ENCODE results near the gene NUMB. TPM values are rescaled to one million over a fixed set of nuclear protein-coding genes. Genes with fewer than 3 reads are reported as not detected.

Gene NUMB
- total and polyA plus RNA-seq, 2 of the 13 experiments (the other 11 are each of a cell fraction or from before 2014, with no cell fraction given): 20.3 to 71.1 TPM

- ChIA-PET CTCF (ENCODE audit: low intra/inter-chr PET ratio, low total read pairs) (no interaction called here), POLR2A (interaction anchor here (1.2 kb wide), 1 partner anchor 9 kb away, joined by 3 read pairs; no protein-coding TSS in a partner anchor)
- H3K79me2 ChIP-seq (ENCODE audit: insufficient read depth, low read length): no peaks in the 10 kb centered on the region
- TF ChIP-seq ZNF558 (CRISPR knock-in tag; IDR thresholded peaks at IDR 0.05; ENCODE audit: borderline replicate concordance): no peak
- TF ChIP-seq SRF (IDR thresholded peaks at IDR 0.05; ENCODE audit: low read depth, low read length): no peak
- 0 out of 2 replicates have a peak, but pooled peaks have one; percentile 36 for TF ChIP-seq KDM5B (CRISPR knock-in tag; IDR thresholded peaks at IDR 0.05; ENCODE audit: borderline replicate concordance)
- no peak overlapping the region for H2AFZ ChIP-seq (ENCODE audit: low read length)
- 36% methylated on average over 12 of the region's 19 CpGs for whole genome bisulfite sequencing (ENCODE audit: low lambda C conversion rate)
- H3K4me3 ChIP-seq (replicated peaks in 1 of 3; ENCODE audit: insufficient read depth in 1 of 3, low read depth in 2 of 3, low read length in 3 of 3): no peak overlapping the region
- H3K4me1 ChIP-seq (ENCODE audit: insufficient read depth, low read length): peaks cover 11% of the 10 kb centered on the region
- H3K27me3 ChIP-seq (ENCODE audit: control insufficient read depth in 1 of 2, insufficient read depth in 2 of 2, low read length in 2 of 2): peaks cover 11 to 58% of the 10 kb centered on the region in 2 experiments
- no peaks in the 10 kb centered on the region for H3K36me3 ChIP-seq (replicated peaks in 1 of 2; ENCODE audit: control insufficient read depth in 1 of 2, insufficient read depth in 2 of 2, low read length in 2 of 2)
- ATAC-seq (peak; percentile 33), FAIRE-seq (no peak), DNase-seq (ENCODE audit: low spot score) (no peak)
- no peaks in the 10 kb centered on the region for H4K20me1 ChIP-seq (ENCODE audit: insufficient read depth, low read length)
- H3K27ac ChIP-seq (ENCODE audit: extremely low read length, insufficient read depth, low read length): no peak overlapping the region
- BruUV-seq (replicated peaks): no TSS peak
- intact Hi-C loops (cut with micrococcal nuclease; ENCODE audit: unreplicated experiment) (no loop called here), in situ Hi-C loops (cut with HindIII; ENCODE audit: extremely low pct_ligation_motif_present, low pct_unique_long_range_greater_than_20kb) (no loop called here)
- no peak overlapping the region for H3K4me2 ChIP-seq (ENCODE audit: low read depth, low read length)
- no peak overlapping the region for H3K9ac ChIP-seq (ENCODE audit: insufficient read depth, low read depth, low read length)
- H3K9me3 ChIP-seq (ENCODE audit: low read length): no peaks in the 10 kb centered on the region
Observed at GRCh38 chr14:73241481-73242165, 216.7 kb downstream of the NUMB start.

DNA sequence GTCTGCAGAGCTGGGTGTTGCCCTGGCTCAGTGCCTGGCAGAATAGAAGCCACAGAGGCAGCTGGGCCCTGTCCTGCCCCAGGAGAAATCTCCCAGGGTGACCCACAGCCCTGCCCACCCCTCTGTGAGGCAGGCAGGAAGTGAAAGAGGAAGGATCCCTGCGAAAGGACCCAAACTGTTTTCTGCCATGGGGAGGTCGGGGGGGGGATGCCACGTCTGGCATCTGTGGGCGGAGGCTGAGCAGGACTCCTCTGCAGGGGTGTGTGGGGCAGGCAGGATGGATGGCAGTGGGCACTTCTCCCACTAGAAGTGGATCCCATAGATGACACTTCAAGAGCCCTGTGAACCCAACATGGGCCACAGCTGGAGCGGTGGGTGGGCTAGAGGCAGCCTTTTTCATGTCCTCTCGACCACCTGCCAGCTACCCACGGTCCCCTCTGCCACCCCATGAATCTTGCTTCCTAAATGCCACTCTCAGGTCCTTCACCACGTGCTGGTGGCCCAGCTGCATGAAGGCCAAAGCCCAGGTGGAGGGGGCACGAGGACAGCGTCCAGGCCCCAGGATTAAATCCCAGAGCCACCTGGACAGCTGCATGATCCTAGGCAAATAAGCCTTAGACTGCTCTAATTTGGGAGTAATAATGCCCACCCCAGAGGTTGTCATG is 217.4 kb downstream of the NUMB start:
- in situ Hi-C loops (cut with HindIII; ENCODE audit: extremely low pct_ligation_motif_present, low pct_unique_long_range_greater_than_20kb) (no loop called here), intact Hi-C loops (cut with micrococcal nuclease; ENCODE audit: unreplicated experiment) (no loop called here)
- FAIRE-seq (no peak), ATAC-seq (no peak), DNase-seq (ENCODE audit: low spot score) (no peak)
- CTCF ChIA-PET (ENCODE audit: low intra/inter-chr PET ratio, low total read pairs): no interaction called here
- H4K20me1 ChIP-seq (ENCODE audit: insufficient read depth, low read length): no peaks in the 10 kb centered on the region
- no peak overlapping the region for H3K4me2 ChIP-seq (ENCODE audit: low read depth, low read length)
- no peaks in the 10 kb centered on the region for H3K9me3 ChIP-seq (ENCODE audit: low read length)
- peaks cover 14% of the 10 kb centered on the region for H3K4me1 ChIP-seq (ENCODE audit: insufficient read depth, low read length)
- BruUV-seq (replicated peaks): no TSS peak
- H3K27me3 ChIP-seq (ENCODE audit: control insufficient read depth in 1 of 2, insufficient read depth in 2 of 2, low read length in 2 of 2): peaks cover 14 to 62% of the 10 kb centered on the region in 2 experiments
- H3K79me2 ChIP-seq (ENCODE audit: insufficient read depth, low read length): no peaks in the 10 kb centered on the region
- no peaks in the 10 kb centered on the region for H3K36me3 ChIP-seq (replicated peaks in 1 of 2; ENCODE audit: control insufficient read depth in 1 of 2, insufficient read depth in 2 of 2, low read length in 2 of 2)
- no peak overlapping the region for H2AFZ ChIP-seq (ENCODE audit: low read length)
- no peak overlapping the region for H3K4me3 ChIP-seq (replicated peaks in 1 of 3; ENCODE audit: insufficient read depth in 1 of 3, low read depth in 2 of 3, low read length in 3 of 3)
- TF ChIP-seq ZNF350 (CRISPR knock-in tag; IDR thresholded peaks at IDR 0.05; ENCODE audit: borderline replicate concordance, low read depth) (no peak), ELF4 (CRISPR knock-in tag; IDR thresholded peaks at IDR 0.05; ENCODE audit: borderline replicate concordance) (no peak), ZBTB7A (CRISPR knock-in tag; IDR thresholded peaks at IDR 0.05) (no peak)
- no peak overlapping the region for H3K27ac ChIP-seq (ENCODE audit: extremely low read length, insufficient read depth, low read length)
- H3K9ac ChIP-seq (ENCODE audit: insufficient read depth, low read depth, low read length): no peak overlapping the region
- POLR2A ChIA-PET: interaction anchor here (1.2 kb wide), 1 partner anchor 9 kb away, joined by 3 read pairs; no protein-coding TSS in a partner anchor
- WGBS (ENCODE audit: low lambda C conversion rate): 80% methylated on average over 1 of the region's 10 CpGs
